ENCODE data around the gene PLD4. TPM values are rescaled to one million over a fixed set of nuclear protein-coding genes. Genes with fewer than 3 reads are reported as not detected.

Gene PLD4
- total RNA-seq, 1 donor from 2014 or later = 7.7 TPM

- no peak for DNase-seq
These were observed 31.7 kb downstream of the PLD4 start for GRCh38 chr14:104956290-104956890.

- DNase-seq = no peak
These were observed 32.8 kb downstream of the PLD4 start for GRCh38 chr14:104957146-104958113.

- no peak for DNase-seq
These were observed 39.9 kb downstream of the PLD4 start for GRCh38 chr14:104964546-104964945.

GRCh38 chr14:104965561-104966231 lies 41.0 kb downstream of the PLD4 start:
- DNase-seq = no peak

- DNase-seq = no peak
These were observed 41.7 kb downstream of the PLD4 start for GRCh38 chr14:104966261-104966865.

GRCh38 chr14:104966981-104967385 lies 42.3 kb downstream of the PLD4 start:
- DNase-seq = no peak

- DNase-seq = peak; percentile 68
These were observed 42.9 kb downstream of the PLD4 start for GRCh38 chr14:104967386-104968152.

GRCh38 chr14:104968153-104968527 lies 43.5 kb downstream of the PLD4 start:
- DNase-seq = peak; percentile 85

- no peak for DNase-seq
These were observed 44.1 kb downstream of the PLD4 start for GRCh38 chr14:104968541-104969401.

GRCh38 chr14:104969741-104970230 lies 45.1 kb downstream of the PLD4 start:
- DNase-seq = no peak

- peak; percentile 74 for DNase-seq
These were observed 45.8 kb downstream of the PLD4 start for GRCh38 chr14:104970231-104971068.

GRCh38 chr14:104971447-104972240 lies 47.0 kb downstream of the PLD4 start:
- DNase-seq = no peak

GRCh38 chr14:104972301-104973134 lies 47.8 kb downstream of the PLD4 start:
- DNase-seq = peak; percentile 51

- DNase-seq = peak; percentile 63
These were observed 48.4 kb downstream of the PLD4 start for GRCh38 chr14:104973135-104973384.

GRCh38 chr14:104973385-104974145 lies 48.9 kb downstream of the PLD4 start:
- DNase-seq = peak; percentile 77

- DNase-seq = no peak
These were observed 49.5 kb downstream of the PLD4 start for GRCh38 chr14:104974146-104974541.

GRCh38 chr14:104974665-104975390 lies 50.1 kb downstream of the PLD4 start:
- no peak for DNase-seq

All from tongue (tissue), 2 donors.